Body of pancreas (tissue), 4 donors: ENCODE data around the gene CDC14B.

ENCODE experiments used
- CTCF ChIP-seq, 7 experiments: fragments of 450-650 bp in 4 of 7; fragments of 200-600 bp in 3 of 7; sonication (generic) in 3 of 7; IDR thresholded peaks; one replicate each; pipeline ENCODE4 v1.5.1; 2016 to 2019; ENCODE audit warnings: antibody characterized with exemption in 7 of 7
- POLR2A ChIP-seq, 3 donors: fragments of 450-650 bp; IDR thresholded peaks; one replicate each; pipeline ENCODE4 v1.6.1; 2016; ENCODE audit warnings: antibody characterized with exemption in 3 of 3, mild to moderate bottlenecking in 2 of 3

- TF ChIP-seq POLR2A (IDR thresholded peaks at IDR 0.05) (peak; percentile 52 to 72 (median 61)), CTCF (IDR thresholded peaks at IDR 0.05) (peak in 4 of 7 experiments; percentile 5 to 43 (median 26))
Observed at GRCh38 chr9:96654450-96655197, 35.0 kb upstream of the CDC14B start.
